Kidney (tissue), 14 donors: ENCODE results near the gene AS3MT. TPM values are rescaled to one million over a fixed set of nuclear protein-coding genes. Genes with fewer than 3 reads are reported as not detected.

Source experiments
- DNase-seq, 5 donors: peaks; one replicate each; pipeline ENCODE4 v3.0.0-alpha.2; 2013 to 2020
- FAIRE-seq: peaks from 2 replicates; lab custom pipeline; 2012; peaks lifted over from hg19 to GRCh38; lab: Jason Lieb, UNC
- H3K27ac ChIP-seq, 2 donors: one replicate each; pipeline ENCODE4 v1.7.0; 2013; ENCODE audit warnings: low read depth in 2 of 2, low read length in 2 of 2, inconsistent platforms in 1 of 2
- H3K27me3 ChIP-seq: one replicate; pipeline ENCODE4 v1.7.1; 2013; ENCODE audit warnings: low read length, inconsistent platforms; ENCODE audit not compliant: control insufficient read depth, insufficient read depth
- H3K36me3 ChIP-seq, 3 donors: one replicate each; pipeline versions ENCODE4 v1.7.0 to v1.7.1; 2013; ENCODE audit warnings: low read length in 3 of 3, control low read depth in 1 of 3, inconsistent platforms in 1 of 3; ENCODE audit not compliant: insufficient read depth in 3 of 3, control insufficient read depth in 2 of 3
- H3K4me1 ChIP-seq, 3 donors: one replicate each; pipeline versions ENCODE4 v1.7.0 to v1.7.1; 2013; ENCODE audit warnings: low read length in 3 of 3, inconsistent platforms in 1 of 3, low read depth in 1 of 3; ENCODE audit not compliant: control insufficient read depth in 2 of 3, insufficient read depth in 2 of 3
- H3K4me3 ChIP-seq, 3 donors: one replicate each; pipeline versions ENCODE4 v1.7.0 to v1.8.1; 2013; ENCODE audit warnings: low read length in 3 of 3, control low read depth in 1 of 3, inconsistent platforms in 1 of 3
- H3K9ac ChIP-seq, 3 donors: one replicate each; pipeline versions ENCODE4 v1.7.0 to v1.7.1; 2013; ENCODE audit warnings: low read length in 3 of 3, control low read depth in 1 of 3, inconsistent platforms in 1 of 3
- H3K9me3 ChIP-seq, 3 donors: one replicate each; pipeline versions ENCODE4 v1.7.0 to v1.7.1; 2013; ENCODE audit warnings: low read length in 3 of 3, control low read depth in 1 of 3, inconsistent platforms in 1 of 3; ENCODE audit not compliant: control insufficient read depth in 2 of 3, insufficient read depth in 1 of 3
- CTCF ChIP-seq: IDR thresholded peaks from 3 replicates; pipeline ENCODE4 v1.5.1; 2012; ENCODE audit warnings: mild to moderate bottlenecking, moderate library complexity, borderline replicate concordance; ENCODE audit not compliant: insufficient read depth; ENCODE audit errors: extremely low read depth
- intact Hi-C: fragments of 100-400 bp; cut with DNase I; formaldehyde crosslinking; loops from one replicate; pipeline ENCODE4 v1.11.1; 2022
- polyA plus RNA-seq: library from polyadenylated mRNA; stranded (reverse); fragments of 350-450 nt; fragmentation: Illumina TruSeq; extraction: RNeasy Lipid Tissue Mini Kit (QIAGEN cat#74804); gene quantifications from one replicate; pipeline ENCODE4 v1.2.3, GENCODE V29; 2014; ENCODE audit warnings: low read depth, low replicate concordance; ENCODE audit not compliant: insufficient read depth
- total RNA-seq: library from RNA; stranded (reverse); fragmentation: NEBNext Ultra II Directional; extraction: Animal tissue kit (Norgen Biotek cat#: 25700); gene quantifications from one replicate; pipeline ENCODE4 v1.2.1, GENCODE V29; 2021
- donor health status: control.
- donor health status: control.
- donor health status: control.
- donor health status: control.
- donor health status: control.
- donor health status: DM: yes; HTN: yes; CAD: no.
- donor health status: Normal renal cell carcinoma (clear cell type).

Gene AS3MT
- total and polyA plus RNA-seq, 2 donors from 2014 or later, result 2.0 to 36.7 TPM

- Histone ChIP-seq H3K9me3 (no peaks in the 10 kb centered on the region), H3K36me3 (peaks cover 0 to 8% (median 3%) of the 10 kb centered on the region in 3 donors), H3K4me3 (no peak overlapping the region), H3K27ac (no peak overlapping the region), H3K27me3 (no peaks in the 10 kb centered on the region), H3K4me1 (no peaks in the 10 kb centered on the region), H3K9ac (no peak overlapping the region)
- intact Hi-C loops, result no loop called here
- DNase-seq (no peak), FAIRE-seq (no peak)
- TF ChIP-seq CTCF, result no peak
Measured at GRCh38 chr10:102859911-102860310, 9.4 kb upstream of the AS3MT start.

GRCh38 chr10:102863660-102864059, 5.6 kb upstream of the AS3MT start:
- no peak overlapping the region for H3K27ac ChIP-seq
- intact Hi-C loops, result no loop called here
- DNase-seq, result no peak
- H3K4me3 ChIP-seq, result no peak overlapping the region
- H3K4me1 ChIP-seq, result no peaks in the 10 kb centered on the region
- no peaks in the 10 kb centered on the region for H3K27me3 ChIP-seq
- no peak for TF ChIP-seq CTCF
- no peak overlapping the region for H3K9ac ChIP-seq
- H3K9me3 ChIP-seq, result no peaks in the 10 kb centered on the region
- H3K36me3 ChIP-seq, result peaks cover 0 to 8% (median 3%) of the 10 kb centered on the region in 3 donors
- FAIRE-seq, result no peak

DNA sequence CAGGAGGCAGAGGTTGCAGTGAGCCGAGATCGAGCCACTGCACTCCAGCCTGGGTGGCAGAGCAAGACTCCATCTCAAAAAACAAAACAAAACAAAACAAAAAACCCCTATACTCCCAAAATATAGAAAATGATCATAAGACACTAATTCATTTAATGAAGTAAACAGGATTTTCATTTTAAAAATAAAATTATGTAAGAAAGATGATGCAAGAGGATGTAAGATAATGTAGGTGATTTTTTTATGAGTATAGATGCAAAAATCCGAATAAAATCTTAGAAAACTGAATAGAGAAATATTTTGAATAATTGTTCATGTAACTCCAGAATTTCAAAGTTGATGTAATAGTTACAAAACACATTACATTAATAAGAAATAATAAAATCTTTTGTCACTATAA, 3.6 kb upstream of the AS3MT start:
- Histone ChIP-seq H3K36me3 (peaks cover 0 to 8% (median 3%) of the 10 kb centered on the region in 3 donors), H3K9me3 (no peaks in the 10 kb centered on the region), H3K27ac (no peak overlapping the region), H3K9ac (no peak overlapping the region), H3K27me3 (no peaks in the 10 kb centered on the region), H3K4me1 (peaks cover 0 to 7% (median 0%) of the 10 kb centered on the region in 3 donors), H3K4me3 (no peak overlapping the region)
- DNase-seq (no peak), FAIRE-seq (peak; percentile 37)
- TF ChIP-seq CTCF, result no peak
- intact Hi-C loops, result no loop called here

- peak in 1 of 5 donors; percentile 53 for DNase-seq
- H3K4me3 ChIP-seq, result peak overlapping the region; percentile 59 to 80 (median 70)
- H3K9me3 ChIP-seq, result no peaks in the 10 kb centered on the region
- intact Hi-C loops, result no loop called here
- H3K27ac ChIP-seq, result no peak overlapping the region
- no peak for TF ChIP-seq CTCF
- H3K36me3 ChIP-seq, result peaks cover 0 to 2% (median 0%) of the 10 kb centered on the region in 3 donors
- H3K27me3 ChIP-seq, result no peaks in the 10 kb centered on the region
- peaks cover 0 to 7% (median 0%) of the 10 kb centered on the region in 3 donors for H3K4me1 ChIP-seq
- H3K9ac ChIP-seq, result peak overlapping the region; percentile 38 to 73 (median 52)
- FAIRE-seq, result no peak
Measured at GRCh38 chr10:102868911-102869257, 386 bp upstream of the AS3MT start.
